ENCODE data around the gene CENPN.

CENPN gene

GRCh38 chr16:81029930-81030604 is 23.1 kb downstream of the CENPN start:
- DNase-seq (ENCODE audit: low spot score) = no peak

DNA sequence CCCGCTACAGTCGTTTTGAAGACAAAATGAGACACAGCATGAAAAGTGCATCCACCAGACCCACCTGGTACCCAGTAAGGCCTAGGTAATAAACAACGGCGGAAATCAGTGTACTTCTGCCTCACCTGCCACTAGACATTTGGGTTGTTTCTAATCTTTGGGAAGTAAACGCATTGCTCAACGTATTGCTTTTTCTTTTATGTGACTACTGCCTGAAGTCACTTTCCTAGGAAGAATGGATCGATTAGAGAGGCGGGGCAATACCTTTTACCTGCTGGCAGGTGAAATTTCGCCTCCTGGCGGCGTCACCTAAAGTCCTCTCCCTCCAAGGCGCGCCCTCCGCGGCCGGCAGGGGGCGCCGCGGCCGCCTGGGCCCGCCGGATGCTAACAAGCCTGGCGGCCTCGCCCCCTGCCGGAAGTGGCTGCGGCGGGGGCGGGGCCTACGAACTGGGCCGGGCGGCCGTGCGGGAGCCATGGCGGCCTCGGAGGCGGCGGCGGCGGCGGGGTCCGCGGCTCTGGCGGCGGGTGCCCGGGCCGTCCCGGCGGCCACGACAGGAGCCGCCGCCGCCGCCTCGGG is 28.5 kb downstream of the CENPN start, which contains the start of gene ATMIN:
ATMIN (plus strand) TSS at position 445 of the 577 bp plus-strand sequence; CDS start at position 474, 29 bp downstream.
- DNase-seq (ENCODE audit: low spot score) = peak; percentile 89

- DNase-seq (ENCODE audit: low spot score) = peak; percentile 12
Measured at GRCh38 chr16:81035975-81036750, 29.1 kb downstream of the CENPN start.

- DNase-seq (ENCODE audit: low spot score) = no peak
Measured at GRCh38 chr16:81036751-81037350, 29.8 kb downstream of the CENPN start.

DNA sequence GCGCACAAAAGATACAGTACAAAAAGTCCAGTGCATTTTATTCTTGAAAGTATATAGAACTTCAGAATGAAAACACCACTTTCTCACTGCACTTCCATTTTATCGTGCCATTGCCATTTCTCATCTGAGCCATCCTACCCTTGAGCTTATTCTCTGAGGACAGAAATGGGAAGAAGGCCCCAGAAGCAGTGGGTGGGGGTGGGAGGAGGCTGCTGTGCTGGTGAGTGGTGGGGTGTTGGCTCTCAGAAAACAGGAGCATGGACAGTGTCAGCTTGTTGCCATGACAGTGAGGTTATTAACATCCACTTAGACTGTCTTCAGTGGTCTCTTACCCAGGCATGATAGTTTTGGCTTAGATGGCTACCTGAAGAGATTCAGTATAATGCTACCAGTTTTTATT is 33.1 kb downstream of the CENPN start:
- no peak for DNase-seq (ENCODE audit: low spot score)

- no peak for DNase-seq (ENCODE audit: low spot score)
Measured at GRCh38 chr16:81040842-81041241, 33.8 kb downstream of the CENPN start.

DNA sequence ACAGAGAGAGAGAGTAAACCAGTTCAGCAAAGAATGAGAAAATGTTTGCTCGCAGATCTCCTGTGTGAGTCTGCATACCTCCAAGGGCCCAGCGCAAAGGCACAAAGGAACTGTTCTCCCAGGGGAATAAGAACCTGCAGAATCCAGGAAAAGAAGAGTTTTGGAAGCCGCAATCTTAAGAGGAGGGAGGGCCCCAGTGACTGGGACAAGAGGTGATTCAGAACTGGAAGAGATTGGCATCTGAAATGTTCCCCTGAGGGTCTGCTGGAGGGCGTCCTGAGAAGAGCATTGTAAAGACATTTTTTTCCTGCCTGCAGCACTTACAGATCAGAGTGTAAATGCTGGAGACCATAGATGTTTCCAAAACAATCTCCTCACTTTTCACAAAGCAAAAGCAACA is 34.7 kb downstream of the CENPN start:
- no peak for DNase-seq (ENCODE audit: low spot score)

DNA sequence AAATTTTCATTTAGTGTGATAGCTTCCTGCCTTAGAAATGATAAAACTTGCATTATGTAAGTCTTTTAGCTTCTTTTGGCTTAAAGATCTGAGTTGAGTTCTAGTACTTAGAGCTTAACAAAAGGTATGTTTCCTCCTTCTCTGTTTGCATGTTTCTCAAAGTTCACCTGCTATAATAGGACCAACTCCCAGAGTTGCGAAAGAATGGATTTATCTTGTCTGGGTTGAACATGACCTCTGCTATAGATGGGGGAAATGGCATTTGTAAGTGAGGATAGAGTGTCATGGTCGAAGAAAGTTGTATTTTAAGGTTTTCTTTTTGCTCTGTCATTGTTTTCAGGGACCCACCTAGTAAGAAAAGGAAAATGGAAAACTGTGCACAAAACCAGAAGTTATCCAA is 35.8 kb downstream of the CENPN start:
- no peak for DNase-seq (ENCODE audit: low spot score)

GRCh38 chr16:81053761-81054160 is 46.7 kb downstream of the CENPN start:
- DNase-seq (ENCODE audit: low spot score) = no peak

- DNase-seq (ENCODE audit: low spot score) = no peak
Measured at GRCh38 chr16:81060576-81061306, 53.7 kb downstream of the CENPN start.

- DNase-seq (ENCODE audit: low spot score) = no peak
Measured at GRCh38 chr16:81061307-81061640, 54.3 kb downstream of the CENPN start.

- no peak for DNase-seq (ENCODE audit: low spot score)
Measured at GRCh38 chr16:81061871-81062608, 55.0 kb downstream of the CENPN start.

GRCh38 chr16:81066681-81067080 is 59.7 kb downstream of the CENPN start:
- DNase-seq (ENCODE audit: low spot score) = no peak

DNA sequence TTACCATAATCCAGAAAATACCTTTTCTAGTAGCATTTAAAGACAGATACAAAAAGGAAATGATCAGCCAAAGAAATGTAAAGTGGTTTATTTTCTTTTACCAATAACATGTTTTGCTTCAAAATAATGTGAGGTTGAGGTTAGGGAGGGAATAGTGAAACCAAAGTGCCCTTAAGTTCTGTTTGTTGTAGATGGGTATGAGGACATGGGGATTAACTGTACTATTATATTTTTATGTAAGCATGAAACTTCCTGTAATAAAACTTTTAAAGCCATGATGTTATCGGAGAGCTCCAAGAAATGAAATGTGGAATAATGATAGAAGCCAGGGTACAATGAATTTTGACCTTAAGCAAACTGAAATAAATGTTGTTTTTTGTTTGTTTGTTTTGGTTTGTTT is 60.2 kb downstream of the CENPN start:
- no peak for DNase-seq (ENCODE audit: low spot score)

GRCh38 chr16:81069063-81069462 is 62.0 kb downstream of the CENPN start:
- DNase-seq (ENCODE audit: low spot score) = no peak

GRCh38 chr16:81070979-81071378 is 64.0 kb downstream of the CENPN start:
- DNase-seq (ENCODE audit: low spot score) = no peak

DNA sequence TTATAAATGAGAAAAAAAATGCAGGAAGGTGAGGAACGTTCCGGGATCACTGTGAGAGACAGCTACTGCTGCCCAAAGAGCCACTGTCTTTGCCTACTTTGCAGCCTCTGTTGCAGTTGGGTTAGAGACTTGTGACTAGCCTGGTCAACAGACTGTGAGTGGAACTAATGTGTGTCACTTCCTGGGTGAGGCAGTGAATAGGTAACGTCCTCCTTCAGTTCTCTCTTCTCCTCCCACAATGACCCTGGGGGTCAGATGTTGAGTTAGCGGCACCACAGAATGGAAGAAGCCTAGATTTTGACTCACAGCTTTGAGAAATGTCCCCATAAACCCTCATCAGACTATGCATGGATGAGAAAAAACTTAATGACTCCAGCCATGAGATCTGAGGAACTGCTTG is 64.8 kb downstream of the CENPN start:
- no peak for DNase-seq (ENCODE audit: low spot score)

- no peak for DNase-seq (ENCODE audit: low spot score)
Measured at GRCh38 chr16:81073560-81074330, 66.7 kb downstream of the CENPN start.

- peak; percentile 91 for DNase-seq (ENCODE audit: low spot score)
Measured at GRCh38 chr16:81076566-81077075, 69.6 kb downstream of the CENPN start.
